A549 (cell line): ENCODE data around the gene PRKCE. TPM values are rescaled to one million over a fixed set of nuclear protein-coding genes. Genes with fewer than 3 reads are reported as not detected.
A peak's percentile ranks its signal among the peaks of the same experiment; 100 is the strongest.

Experiments used
- ATAC-seq, 2 experiments: fragments of 200-7000 bp in 1 of 2; fragments of >200 bp in 1 of 2; cut with Nextera tagmentation in 1 of 2; cut with Tn5 transposase in 1 of 2; 3 replicates each; pipeline versions ENCODE4 v1.8.0 to v1.9.1; 2018 to 2020; ENCODE audit warnings: mild to moderate bottlenecking in 1 of 2, moderate library complexity in 1 of 2
- CTCF ChIA-PET: fragments of 300-600 bp; sonication (Branson Sonifier 250); formaldehyde crosslinking; extraction: SDS; loops from one replicate; lab custom pipeline; 2021; ENCODE audit warnings: antibody characterized with exemption, inconsistent platforms; lab: Yijun Ruan, JAX
- POLR2A ChIA-PET: fragments of 350-600 bp; formaldehyde crosslinking; extraction: SDS; loops from one replicate; lab custom pipeline; 2021; ENCODE audit warnings: antibody characterized with exemption, inconsistent platforms; lab: Yijun Ruan, JAX
- DNase-seq, 2 experiments: peaks; one replicate each; pipeline versions ENCODE4 v3.0.0 to v3.0.0-alpha.2; 2011 to 2016; ENCODE audit warnings: low read depth in 1 of 2, low spot score in 1 of 2
- FAIRE-seq: peaks from 2 replicates; lab custom pipeline; 2011; peaks lifted over from hg19 to GRCh38; lab: Jason Lieb, UNC
- H3K27ac ChIP-seq, 2 experiments: fragments of >200 bp; sonication (Bioruptor Twin); formaldehyde crosslinking; 3 replicates each; pipeline ENCODE4 v1.5.1; 2016 to 2017
- H3K4me1 ChIP-seq: fragments of >200 bp; sonication (Bioruptor Twin); formaldehyde crosslinking; 3 replicates; pipeline ENCODE4 v1.6.1; 2016
- H3K4me2 ChIP-seq: fragments of >200 bp; sonication (Bioruptor Twin); formaldehyde crosslinking; 3 replicates; pipeline ENCODE4 v1.6.1; 2016
- H3K4me3 ChIP-seq: fragments of >200 bp; sonication (Bioruptor Twin); formaldehyde crosslinking; 3 replicates; pipeline ENCODE4 v1.5.1; 2016
- H3K9me3 ChIP-seq: fragments of >200 bp; sonication (Bioruptor Twin); formaldehyde crosslinking; 3 replicates; pipeline ENCODE4 v1.6.1; 2016
- CBX2 ChIP-seq: fragments of 200-600 bp; sonication (generic); IDR thresholded peaks from 2 replicates; pipeline ENCODE4 v1.6.1; 2016; ENCODE audit warnings: low read depth, mild to moderate bottlenecking, borderline replicate concordance
- CBX8 ChIP-seq: fragments of 200-600 bp; sonication (generic); IDR thresholded peaks from 2 replicates; pipeline ENCODE4 v1.6.1; 2016
- CHD2 ChIP-seq: fragments of 150-350 bp; IDR thresholded peaks from 2 replicates; pipeline ENCODE4 v1.6.1; 2014; ENCODE audit warnings: low read length; ENCODE audit not compliant: partially characterized antibody
- CHD4 ChIP-seq: fragments of 200-600 bp; sonication (generic); IDR thresholded peaks from 2 replicates; pipeline ENCODE4 v1.6.1; 2016; ENCODE audit warnings: antibody characterized with exemption, mild to moderate bottlenecking, borderline replicate concordance
- EHMT2 ChIP-seq: fragments of 200-600 bp; sonication (generic); IDR thresholded peaks from 2 replicates; pipeline ENCODE4 v1.6.1; 2016; ENCODE audit warnings: antibody characterized with exemption, low read depth, mild to moderate bottlenecking, moderate library complexity
- FOSB ChIP-seq: fragments of 250-450 bp; sonication (Bioruptor Pico); IDR thresholded peaks from 2 replicates; pipeline ENCODE4 v1.5.0; 2020; ENCODE audit warnings: mild to moderate bottlenecking, moderate library complexity
- FOSL2 ChIP-seq, 2 experiments: fragments of 450-650 bp in 1 of 2; fragments of >200 bp in 1 of 2; sonication (Bioruptor Twin) in 1 of 2; formaldehyde crosslinking; IDR thresholded peaks; 2 replicates each; pipeline versions ENCODE4 v1.5.0 to v1.6.1; 2016 to 2020; ENCODE audit warnings: mild to moderate bottlenecking in 1 of 2, moderate library complexity in 1 of 2
- FOXS1 ChIP-seq: fragments of 250-450 bp; sonication (Bioruptor Pico); IDR thresholded peaks from 2 replicates; pipeline ENCODE4 v1.5.0; 2020; ENCODE audit warnings: mild to moderate bottlenecking, moderate library complexity
- GATA3 ChIP-seq: IDR thresholded peaks from 2 replicates; pipeline ENCODE4 v1.6.1; 2012; ENCODE audit warnings: borderline replicate concordance
- HOXB13 ChIP-seq: fragments of 250-450 bp; sonication (Bioruptor Pico); IDR thresholded peaks from 2 replicates; pipeline ENCODE4 v1.5.0; 2020; ENCODE audit warnings: low read depth, mild to moderate bottlenecking, moderate library complexity
- HOXB5 ChIP-seq: fragments of 250-450 bp; sonication (Bioruptor Pico); IDR thresholded peaks from 2 replicates; pipeline ENCODE4 v1.5.0; 2020; ENCODE audit warnings: mild to moderate bottlenecking, moderate library complexity
- JUN ChIP-seq, 2 experiments: fragments of >200 bp; sonication (Bioruptor Twin); formaldehyde crosslinking; IDR thresholded peaks; 2 replicates in 1 of 2; 3 replicates in 1 of 2; pipeline ENCODE4 v1.6.1; 2016 to 2017
- JUNB ChIP-seq: fragments of >200 bp; sonication (Bioruptor Twin); formaldehyde crosslinking; IDR thresholded peaks from 2 replicates; pipeline ENCODE4 v1.6.1; 2016
- MAFK ChIP-seq: fragments of 450-650 bp; IDR thresholded peaks from 2 replicates; pipeline ENCODE4 v1.6.1; 2014; ENCODE audit not compliant: partially characterized antibody
- MAZ ChIP-seq: fragments of 150-350 bp; IDR thresholded peaks from 2 replicates; pipeline ENCODE4 v1.6.1; 2014; ENCODE audit warnings: antibody characterized with exemption, low read depth, low read length, borderline replicate concordance
- MYC ChIP-seq: IDR thresholded peaks from 2 replicates; pipeline ENCODE4 v1.6.1; 2012; ENCODE audit warnings: mild to moderate bottlenecking, inconsistent platforms, low read length, improper control_type of control experiment, borderline replicate concordance
- NFE2L2 ChIP-seq: fragments of 150-350 bp; conservative IDR thresholded peaks from 2 replicates; pipeline ENCODE4 v1.6.1; 2014; ENCODE audit warnings: low read length
- NPAS2 ChIP-seq: fragments of 250-450 bp; sonication (Bioruptor Pico); IDR thresholded peaks from 2 replicates; pipeline ENCODE4 v1.8.0; 2022; ENCODE audit warnings: mild to moderate bottlenecking, moderate library complexity, borderline replicate concordance
- NR3C1 ChIP-seq: fragments of >200 bp; sonication (Bioruptor Twin); formaldehyde crosslinking; IDR thresholded peaks from 3 replicates; pipeline ENCODE4 v1.6.1; 2017
- PHF8 ChIP-seq: fragments of 200-600 bp; sonication (generic); IDR thresholded peaks from 2 replicates; pipeline ENCODE4 v1.6.1; 2016; ENCODE audit warnings: low read depth, mild to moderate bottlenecking, antibody characterized with exemption, moderate library complexity, borderline replicate concordance
- POLR2AphosphoS2 ChIP-seq: conservative IDR thresholded peaks from 2 replicates; pipeline ENCODE4 v1.6.1; 2012; ENCODE audit warnings: low read length, improper control_type of control experiment, inconsistent platforms
- RNF2 ChIP-seq: fragments of 200-600 bp; sonication (generic); IDR thresholded peaks from 2 replicates; pipeline ENCODE4 v1.6.1; 2016; ENCODE audit warnings: low read depth, mild to moderate bottlenecking, antibody characterized with exemption, moderate library complexity, borderline replicate concordance
- SREBF2 ChIP-seq: fragments of 450-650 bp; IDR thresholded peaks from 2 replicates; pipeline ENCODE4 v1.6.1; 2014; ENCODE audit warnings: mild to moderate bottlenecking, moderate library complexity
- TP53 ChIP-seq: fragments of 250-450 bp; sonication (Bioruptor Pico); IDR thresholded peaks from 2 replicates; pipeline ENCODE4 v1.5.0; 2021; ENCODE audit warnings: mild to moderate bottlenecking, moderate library complexity
- ZFP36 ChIP-seq: fragments of 450-650 bp; IDR thresholded peaks from 2 replicates; pipeline ENCODE4 v1.6.1; 2014; ENCODE audit warnings: borderline replicate concordance; ENCODE audit not compliant: partially characterized antibody
- WGBS: methylation state at CpG from one replicate; pipeline ENCODE4 v1.1.6; 2017; ENCODE audit errors: missing lambda C conversion rate; 5-methylcytosine and 5-hydroxymethylcytosine counted together
- polyA plus RNA-seq, 4 experiments: library from polyadenylated mRNA; depleted of rRNA in 3 of 4; stranded (reverse); fragments of >200 nt; fragmentation: RNase III in 1 of 4; extraction: RNeasy Plus Mini Kit Qiagen cat#74134 plus additional on column Dnase treatment in 1 of 4; gene quantifications; 2 replicates in 3 of 4; 3 replicates in 1 of 4; pipeline ENCODE4 v1.2.3, GENCODE V29; 2011 to 2017
- TF ChIP-seq, protein P1 (sequence below): fragments of 250-450 bp; sonication (Bioruptor Pico); IDR thresholded peaks from 2 replicates; pipeline ENCODE4 v1.5.0; 2021; ENCODE audit warnings: mild to moderate bottlenecking, moderate library complexity, borderline replicate concordance
- TF ChIP-seq, protein P2 (sequence below): fragments of 250-450 bp; sonication (Bioruptor Pico); IDR thresholded peaks from 2 replicates; pipeline ENCODE4 v1.5.0; 2020; ENCODE audit warnings: low read depth, mild to moderate bottlenecking, moderate library complexity
- TF ChIP-seq, protein P3 (sequence below): IDR thresholded peaks from 2 replicates; pipeline ENCODE4 v1.6.1; 2012

The PRKCE gene
- polyA plus RNA-seq, 2 of the 4 experiments (the other 2 are of a cell fraction), result 11.5 to 12.0 TPM

DNA sequence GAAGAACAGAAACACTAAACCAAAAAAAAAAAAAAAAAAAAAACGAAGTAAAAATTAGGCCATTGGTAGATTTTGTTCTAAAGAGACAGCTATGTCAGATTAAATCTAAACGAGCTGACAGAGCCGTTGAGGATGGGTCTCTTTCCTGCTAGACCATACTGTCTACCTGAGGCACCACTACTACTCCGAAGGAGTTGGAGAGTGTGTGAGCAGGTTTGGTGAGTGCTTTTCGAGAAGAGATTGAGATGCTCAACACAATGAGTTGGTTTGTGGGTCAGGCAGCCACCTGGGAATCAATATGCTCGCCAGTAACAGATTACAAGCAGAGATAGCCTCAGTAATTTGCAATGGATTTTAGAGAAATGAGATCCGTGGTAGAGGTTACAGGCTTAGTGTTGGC, 364.2 kb downstream of the PRKCE start:
- DNase-seq (no peak), FAIRE-seq (no peak), ATAC-seq (no peak)
- CTCF ChIA-PET, result interaction anchor here (0.7 to 1.6 kb wide), 3 partner anchors 23 to 1365 kb away, joined by 3 to 6 read pairs (median 3); no protein-coding TSS in a partner anchor
- H3K4me1 ChIP-seq, result peaks cover 11% of the 10 kb centered on the region
- 73% methylated on average over 7 of the region's 7 CpGs for WGBS
- no peak overlapping the region for H3K4me2 ChIP-seq
- H3K4me3 ChIP-seq, result no peak overlapping the region
- POLR2A ChIA-PET, result interaction anchor here (0.6 kb wide), 1 partner anchor 75 kb away, joined by 4 read pairs; no protein-coding TSS in a partner anchor
- H3K27ac ChIP-seq, result no peak overlapping the region
- TF ChIP-seq MAFK (no peak), SREBF2 (no peak), RNF2 (no peak), PHF8 (no peak), TP53 (no peak), NR3C1 (no peak), POLR2AphosphoS2 (no peak), FOSB (CRISPR knock-in tag) (no peak), CBX2 (no peak), JUN (IDR thresholded peaks at IDR 0.05) (no peak), CHD2 (no peak), NFE2L2 (no peak), MYC (no peak), MAZ (no peak), EHMT2 (no peak)
- TF ChIP-seq, protein P1, sequence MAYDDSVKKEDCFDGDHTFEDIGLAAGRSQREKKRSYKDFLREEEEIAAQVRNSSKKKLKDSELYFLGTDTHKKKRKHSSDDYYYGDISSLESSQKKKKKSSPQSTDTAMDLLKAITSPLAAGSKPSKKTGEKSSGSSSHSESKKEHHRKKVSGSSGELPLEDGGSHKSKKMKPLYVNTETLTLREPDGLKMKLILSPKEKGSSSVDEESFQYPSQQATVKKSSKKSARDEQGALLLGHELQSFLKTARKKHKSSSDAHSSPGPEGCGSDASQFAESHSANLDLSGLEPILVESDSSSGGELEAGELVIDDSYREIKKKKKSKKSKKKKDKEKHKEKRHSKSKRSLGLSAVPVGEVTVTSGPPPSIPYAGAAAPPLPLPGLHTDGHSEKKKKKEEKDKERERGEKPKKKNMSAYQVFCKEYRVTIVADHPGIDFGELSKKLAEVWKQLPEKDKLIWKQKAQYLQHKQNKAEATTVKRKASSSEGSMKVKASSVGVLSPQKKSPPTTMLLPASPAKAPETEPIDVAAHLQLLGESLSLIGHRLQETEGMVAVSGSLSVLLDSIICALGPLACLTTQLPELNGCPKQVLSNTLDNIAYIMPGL, result no peak
- TF ChIP-seq, protein P2, sequence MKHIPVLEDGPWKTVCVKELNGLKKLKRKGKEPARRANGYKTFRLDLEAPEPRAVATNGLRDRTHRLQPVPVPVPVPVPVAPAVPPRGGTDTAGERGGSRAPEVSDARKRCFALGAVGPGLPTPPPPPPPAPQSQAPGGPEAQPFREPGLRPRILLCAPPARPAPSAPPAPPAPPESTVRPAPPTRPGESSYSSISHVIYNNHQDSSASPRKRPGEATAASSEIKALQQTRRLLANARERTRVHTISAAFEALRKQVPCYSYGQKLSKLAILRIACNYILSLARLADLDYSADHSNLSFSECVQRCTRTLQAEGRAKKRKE (CRISPR knock-in tag), result no peak
- no peaks in the 10 kb centered on the region for H3K9me3 ChIP-seq

DNA sequence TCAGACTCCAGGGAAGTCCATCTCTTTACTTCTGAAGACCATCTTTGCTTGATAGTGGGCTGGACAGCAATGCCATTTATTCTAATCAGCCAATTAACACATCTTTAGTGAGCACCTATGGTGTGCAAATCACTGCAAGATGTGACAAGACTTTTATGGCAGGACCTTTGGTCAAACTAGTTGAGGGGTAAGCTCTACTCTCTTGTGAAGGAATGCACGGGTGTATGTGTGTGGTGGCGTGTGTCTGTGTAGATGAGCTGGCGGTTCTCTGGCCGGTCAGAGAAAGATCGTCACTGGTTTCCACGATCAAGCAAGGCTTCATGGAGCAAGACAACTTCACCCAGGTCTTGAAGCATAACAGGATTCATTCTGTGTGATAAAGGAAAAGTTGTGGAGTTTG, 364.6 kb downstream of the PRKCE start:
- FAIRE-seq, result no peak
- POLR2A ChIA-PET, result interaction anchor here (0.6 kb wide), 1 partner anchor 75 kb away, joined by 4 read pairs; no protein-coding TSS in a partner anchor
- CTCF ChIA-PET, result interaction anchor here (0.7 to 1.6 kb wide), 3 partner anchors 23 to 1364 kb away, joined by 3 to 6 read pairs (median 3); no protein-coding TSS in a partner anchor

DNA sequence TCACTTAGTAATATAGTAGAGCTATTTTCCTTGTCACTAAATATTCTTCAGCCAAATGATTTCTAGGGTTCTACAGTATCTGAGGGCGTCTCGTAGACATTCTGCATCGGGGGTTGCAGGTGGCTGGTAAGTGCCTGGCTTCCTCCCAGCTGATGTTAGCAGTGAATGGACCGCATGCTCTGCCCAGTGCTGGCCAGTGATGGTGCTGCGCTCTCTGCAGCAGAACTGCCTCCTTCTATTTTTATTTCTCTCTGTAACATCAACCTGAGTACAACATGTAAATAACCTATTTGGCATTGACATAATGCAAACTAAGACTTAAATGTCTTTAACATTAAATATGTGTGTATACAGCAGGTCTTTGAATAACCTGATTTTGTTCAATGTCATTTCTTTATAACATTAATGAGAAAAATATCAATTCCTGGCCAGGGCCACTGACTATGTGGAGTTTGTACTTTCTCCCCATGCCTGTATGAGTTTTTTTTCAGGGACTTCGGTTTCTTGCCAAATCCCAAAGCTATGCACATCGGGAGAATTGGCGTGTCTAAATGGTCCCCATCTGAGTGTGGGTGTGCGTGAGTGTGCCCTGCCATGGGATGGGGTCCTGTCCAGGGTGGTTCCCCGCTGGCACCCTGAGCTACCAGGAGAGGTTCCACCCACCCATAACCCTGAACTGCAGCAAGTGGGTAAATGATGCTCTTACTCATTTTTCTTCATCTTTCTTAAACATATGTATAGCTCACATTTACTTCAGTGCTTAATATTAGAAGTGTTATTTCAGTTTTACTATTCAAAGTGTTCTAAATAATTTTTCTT, 367.5 kb downstream of the PRKCE start:
- DNase-seq (no peak), FAIRE-seq (no peak), ATAC-seq (peak; percentile 72 to 80; a peak in 4 of 6 replicates)
- no peak overlapping the region for H3K4me3 ChIP-seq
- ChIA-PET POLR2A (no interaction called here), CTCF (interaction anchor here (0.6 to 5.5 kb wide), 6 partner anchors 8 to 442 kb away, joined by 3 to 40 read pairs (median 7); no protein-coding TSS in a partner anchor)
- H3K27ac ChIP-seq, result no peak overlapping the region
- H3K4me2 ChIP-seq, result no peak overlapping the region
- WGBS, result 92% methylated on average over 10 of the region's 10 CpGs
- no peaks in the 10 kb centered on the region for H3K9me3 ChIP-seq
- peaks cover 5% of the 10 kb centered on the region; the same call in 2 of the 3 replicates for H3K4me1 ChIP-seq
- TF ChIP-seq HOXB13 (CRISPR knock-in tag) (no peak), NPAS2 (no peak), POLR2AphosphoS2 (no peak), FOSL2 (IDR thresholded peaks at IDR 0.05) (no peak), FOSL2 (CRISPR knock-in tag; IDR thresholded peaks at IDR 0.05) (no peak), MAFK (no peak), EHMT2 (no peak), CHD4 (no peak), TP53 (no peak), FOXS1 (CRISPR knock-in tag) (no peak), HOXB5 (CRISPR knock-in tag) (no peak), NR3C1 (no peak), JUNB (no peak), FOSB (CRISPR knock-in tag) (no peak), ZFP36 (no peak), CBX8 (no peak), GATA3 (no peak)
- TF ChIP-seq, protein P3, sequence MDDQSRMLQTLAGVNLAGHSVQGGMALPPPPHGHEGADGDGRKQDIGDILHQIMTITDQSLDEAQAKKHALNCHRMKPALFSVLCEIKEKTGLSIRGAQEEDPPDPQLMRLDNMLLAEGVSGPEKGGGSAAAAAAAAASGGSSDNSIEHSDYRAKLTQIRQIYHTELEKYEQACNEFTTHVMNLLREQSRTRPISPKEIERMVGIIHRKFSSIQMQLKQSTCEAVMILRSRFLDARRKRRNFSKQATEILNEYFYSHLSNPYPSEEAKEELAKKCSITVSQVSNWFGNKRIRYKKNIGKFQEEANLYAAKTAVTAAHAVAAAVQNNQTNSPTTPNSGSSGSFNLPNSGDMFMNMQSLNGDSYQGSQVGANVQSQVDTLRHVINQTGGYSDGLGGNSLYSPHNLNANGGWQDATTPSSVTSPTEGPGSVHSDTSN, result no peak

More for the DNA sequence above, 364.6 kb downstream of the PRKCE start:
- H3K4me2 ChIP-seq, result no peak overlapping the region
- H3K9me3 ChIP-seq, result no peaks in the 10 kb centered on the region
- TF ChIP-seq NFE2L2 (no peak), GATA3 (no peak)
- H3K4me1 ChIP-seq, result peaks cover 7% of the 10 kb centered on the region
- ATAC-seq (no peak), DNase-seq (no peak)
- H3K27ac ChIP-seq, result no peak overlapping the region
- WGBS, result 91% methylated on average over 6 of the region's 6 CpGs
- H3K4me3 ChIP-seq, result no peak overlapping the region
